Testis (tissue), 3 donors: ENCODE results near the gene GOSR1. TPM values are rescaled to one million over a fixed set of nuclear protein-coding genes. Genes with fewer than 3 reads are reported as not detected.
"Not testable (repeated sequence)": the region's sequence is repeated elsewhere in the genome, so short reads cannot be mapped to it uniquely, and the experiment has no call there.

ENCODE experiments used
- DNase-seq: peaks from one replicate; pipeline ENCODE4 v3.0.0-alpha.2; 2019
- H3K27ac ChIP-seq, 2 donors: fragments of 200-600 bp; sonication (generic); one replicate each; pipeline ENCODE4 v1.5.1; 2019
- H3K27me3 ChIP-seq: fragments of 200-600 bp; sonication (generic); one replicate; pipeline ENCODE4 v1.5.1; 2019
- H3K36me3 ChIP-seq: fragments of 200-600 bp; sonication (generic); one replicate; pipeline ENCODE4 v1.5.1; 2017; ENCODE audit warnings: low read depth; ENCODE audit errors: missing control alignments
- H3K4me1 ChIP-seq: fragments of 200-600 bp; sonication (generic); one replicate; pipeline ENCODE4 v1.5.1; 2019
- H3K4me3 ChIP-seq, 2 donors: fragments of 200-600 bp; sonication (generic); one replicate each; pipeline ENCODE4 v1.5.1; 2017 to 2019
- H3K9me3 ChIP-seq: fragments of 200-600 bp; sonication (generic); one replicate; pipeline ENCODE4 v1.5.1; 2017
- POLR2A ChIP-seq: fragments of 450-650 bp; IDR thresholded peaks from one replicate; pipeline ENCODE4 v1.6.1; 2017; ENCODE audit warnings: antibody characterized with exemption, mild to moderate bottlenecking, moderate library complexity
- WGBS, 2 donors: methylation state at CpG; one replicate each; pipeline ENCODE4 v1.1.5; 2018; 5-methylcytosine and 5-hydroxymethylcytosine counted together
- intact Hi-C: fragments of 100-400 bp; cut with DNase I; formaldehyde crosslinking; loops from one replicate; pipeline ENCODE4 v1.15.1; 2023; ENCODE audit warnings: low total_unique reads
- polyA plus RNA-seq: library from polyadenylated mRNA; stranded (reverse); fragments of 350-450 nt; fragmentation: Illumina TruSeq; extraction: RNeasy Lipid Tissue Mini Kit (QIAGEN cat#74804); gene quantifications from one replicate; pipeline ENCODE4 v1.2.3, GENCODE V29; 2014; ENCODE audit warnings: low read depth, low replicate concordance; ENCODE audit not compliant: insufficient read depth
- total RNA-seq, 2 donors: library from RNA; depleted of rRNA; stranded (reverse); fragments of >200 nt; gene quantifications; one replicate each; pipeline ENCODE4 v1.2.3, GENCODE V29; 2016
- TF ChIP-seq, protein P1 (sequence below), 3 experiments: fragments of 450-650 bp in 2 of 3; fragments of 200-600 bp in 1 of 3; sonication (generic) in 1 of 3; IDR thresholded peaks; one replicate each; pipeline ENCODE4 v1.5.1; 2016 to 2019; ENCODE audit warnings: antibody characterized with exemption in 3 of 3, mild to moderate bottlenecking in 2 of 3, moderate library complexity in 1 of 3

Gene GOSR1
- total and polyA plus RNA-seq, 3 donors from 2014 or later: 52.9 to 69.9 (median 61.7) TPM

DNA sequence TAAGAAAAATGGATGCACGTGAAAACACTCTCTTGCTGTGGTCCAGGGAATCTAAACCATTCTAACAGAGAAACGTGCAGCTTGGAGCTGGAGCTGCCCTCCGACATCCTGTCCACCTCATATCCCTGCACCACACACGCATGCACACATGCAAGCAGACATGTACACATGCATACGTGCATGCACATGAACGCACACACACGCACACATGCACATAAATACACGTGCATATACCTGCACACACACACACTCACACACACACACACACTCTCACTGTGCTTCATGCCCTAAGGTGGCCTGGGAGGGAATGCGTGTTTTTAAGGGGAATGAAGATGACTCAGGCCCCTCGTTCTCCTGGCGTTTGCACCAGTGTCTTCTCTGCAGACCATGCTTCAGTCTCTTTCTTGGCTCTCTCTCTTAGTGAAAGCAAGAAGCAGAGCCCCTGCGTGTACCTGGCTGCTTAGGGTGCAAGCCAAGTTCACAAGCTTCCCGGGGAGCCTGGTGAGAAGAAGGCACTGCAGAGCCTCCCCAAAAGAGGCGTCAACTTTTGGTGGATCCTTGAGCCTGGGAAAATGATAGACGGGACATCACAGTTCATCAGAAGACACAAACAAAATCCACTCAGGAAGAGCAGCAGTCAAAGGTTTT is 72.8 kb downstream of the GOSR1 start:
- Histone ChIP-seq H3K4me3 (no peak overlapping the region), H3K9me3 (no peaks in the 10 kb centered on the region), H3K4me1 (no peaks in the 10 kb centered on the region), H3K27me3 (no peaks in the 10 kb centered on the region), H3K36me3 (no peaks in the 10 kb centered on the region), H3K27ac (no peak overlapping the region)
- intact Hi-C loops: no loop called here
- no peak for DNase-seq
- TF ChIP-seq POLR2A: no peak
- TF ChIP-seq, protein P1, sequence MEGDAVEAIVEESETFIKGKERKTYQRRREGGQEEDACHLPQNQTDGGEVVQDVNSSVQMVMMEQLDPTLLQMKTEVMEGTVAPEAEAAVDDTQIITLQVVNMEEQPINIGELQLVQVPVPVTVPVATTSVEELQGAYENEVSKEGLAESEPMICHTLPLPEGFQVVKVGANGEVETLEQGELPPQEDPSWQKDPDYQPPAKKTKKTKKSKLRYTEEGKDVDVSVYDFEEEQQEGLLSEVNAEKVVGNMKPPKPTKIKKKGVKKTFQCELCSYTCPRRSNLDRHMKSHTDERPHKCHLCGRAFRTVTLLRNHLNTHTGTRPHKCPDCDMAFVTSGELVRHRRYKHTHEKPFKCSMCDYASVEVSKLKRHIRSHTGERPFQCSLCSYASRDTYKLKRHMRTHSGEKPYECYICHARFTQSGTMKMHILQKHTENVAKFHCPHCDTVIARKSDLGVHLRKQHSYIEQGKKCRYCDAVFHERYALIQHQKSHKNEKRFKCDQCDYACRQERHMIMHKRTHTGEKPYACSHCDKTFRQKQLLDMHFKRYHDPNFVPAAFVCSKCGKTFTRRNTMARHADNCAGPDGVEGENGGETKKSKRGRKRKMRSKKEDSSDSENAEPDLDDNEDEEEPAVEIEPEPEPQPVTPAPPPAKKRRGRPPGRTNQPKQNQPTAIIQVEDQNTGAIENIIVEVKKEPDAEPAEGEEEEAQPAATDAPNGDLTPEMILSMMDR (IDR thresholded peaks at IDR 0.05): no peak
- WGBS, 2 donors: 86 to 89% methylated on average over 15 of the region's 15 CpGs

DNA sequence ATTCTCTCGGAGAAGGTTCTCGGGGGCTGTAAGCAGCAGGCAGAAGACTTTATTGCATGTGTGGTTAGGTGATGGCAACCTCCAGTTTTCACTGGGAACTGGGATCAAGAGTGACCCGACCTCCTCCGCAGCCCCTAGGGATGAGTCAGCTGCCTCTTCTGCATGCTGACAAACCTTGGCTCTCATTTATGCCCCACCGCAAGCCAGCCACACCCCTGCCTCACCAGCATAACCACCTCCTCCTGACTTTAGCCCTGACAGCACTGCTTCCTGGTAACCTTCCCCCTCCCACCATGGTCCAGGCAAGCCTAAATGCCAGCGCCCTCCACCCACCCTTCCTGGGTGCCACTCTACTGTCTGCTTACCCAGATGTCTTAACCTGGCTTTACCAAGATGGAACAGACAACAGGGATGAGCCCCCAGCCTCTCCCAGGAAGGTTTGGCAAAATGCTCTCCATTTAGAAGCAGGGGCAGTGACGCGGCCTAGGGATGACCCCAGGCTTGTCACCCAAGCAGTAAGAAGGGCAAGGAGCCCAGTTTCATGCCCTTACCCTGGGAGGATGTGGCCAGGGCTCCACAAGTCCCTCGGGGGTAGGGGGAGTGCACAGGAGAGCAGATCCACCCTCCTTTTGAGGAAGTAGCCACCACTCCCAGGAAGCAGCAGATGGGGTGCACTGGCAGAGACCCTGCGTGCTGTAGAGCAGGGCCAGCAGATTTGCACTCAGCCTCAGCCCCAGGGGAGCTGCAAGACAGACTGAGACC is 73.5 kb downstream of the GOSR1 start:
- Histone ChIP-seq H3K27ac (no peak overlapping the region), H3K4me1 (no peaks in the 10 kb centered on the region), H3K9me3 (no peaks in the 10 kb centered on the region), H3K27me3 (no peaks in the 10 kb centered on the region), H3K36me3 (no peaks in the 10 kb centered on the region), H3K4me3 (no peak overlapping the region)
- no peak for DNase-seq
- intact Hi-C loops: no loop called here
- 81 to 83% methylated on average over 6 to 10 of the region's 10 CpGs for WGBS, 2 donors
- TF ChIP-seq POLR2A: no peak
- TF ChIP-seq, protein P1 (IDR thresholded peaks at IDR 0.05): no peak

DNA sequence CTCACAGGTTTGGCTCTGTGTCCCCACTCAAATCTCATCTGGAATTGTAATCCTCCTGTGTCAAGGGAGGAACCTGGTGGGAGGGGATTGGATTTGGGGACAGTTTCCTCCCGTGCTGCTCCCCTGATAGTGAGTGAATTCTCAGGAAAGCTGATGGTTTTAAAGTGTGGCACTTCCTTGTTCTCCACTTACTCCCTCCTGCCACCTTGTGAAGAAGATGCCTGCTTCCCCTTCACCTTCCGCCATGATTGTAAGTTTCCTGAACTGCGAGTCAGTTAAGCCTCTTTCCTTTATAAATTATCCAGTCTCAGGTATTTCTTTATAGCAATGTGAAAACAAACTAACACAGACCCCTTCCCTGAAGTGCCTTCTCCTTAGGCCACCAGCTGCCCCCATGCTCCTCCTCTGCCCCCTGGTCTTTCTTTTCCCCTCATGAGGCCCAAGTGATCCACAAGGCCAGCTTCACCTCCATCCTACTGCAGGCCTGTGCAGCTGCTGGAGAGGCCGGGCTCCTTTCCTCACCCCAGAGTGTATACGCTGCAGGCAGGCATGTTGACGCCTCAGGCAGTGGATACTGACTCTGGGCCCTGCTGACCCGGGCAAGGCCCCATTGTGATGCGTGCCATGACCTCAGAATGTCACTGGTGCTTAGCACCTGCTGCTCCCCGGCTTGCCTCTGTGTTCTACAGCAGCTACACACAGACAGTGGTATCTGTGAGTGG is 74.2 kb downstream of the GOSR1 start:
- not testable (repeated sequence) for H3K27ac ChIP-seq

DNA sequence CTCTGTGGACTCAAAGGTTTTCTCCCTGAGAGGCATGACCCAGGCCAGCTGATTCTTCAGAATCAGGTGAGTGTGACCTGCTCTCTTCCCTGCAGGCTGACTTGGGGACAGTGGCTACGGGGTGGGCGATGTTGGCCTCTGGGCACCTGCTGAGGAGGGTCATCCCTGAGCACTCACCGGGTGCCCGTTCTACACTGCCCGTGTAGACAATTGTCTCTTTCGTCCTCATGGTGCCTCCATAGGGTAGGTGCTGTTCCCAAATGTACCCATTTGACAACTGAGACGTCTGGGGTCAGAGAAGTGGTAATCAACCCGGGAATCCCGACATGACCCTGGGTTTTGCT is 74.8 kb downstream of the GOSR1 start:
- intact Hi-C loops: no loop called here
- 94 to 97% methylated on average over 5 to 9 of the region's 9 CpGs for WGBS, 2 donors
- Histone ChIP-seq H3K4me1 (no peaks in the 10 kb centered on the region), H3K4me3 (no peak overlapping the region), H3K27me3 (no peaks in the 10 kb centered on the region), H3K9me3 (no peaks in the 10 kb centered on the region), H3K36me3 (no peaks in the 10 kb centered on the region), H3K27ac (no peak overlapping the region)
- no peak for DNase-seq
- no peak for TF ChIP-seq POLR2A
- TF ChIP-seq, protein P1 (IDR thresholded peaks at IDR 0.05): no peak

More for the DNA sequence above, 74.2 kb downstream of the GOSR1 start:
- H3K27me3 ChIP-seq, H3K4me1 ChIP-seq, H3K4me3 ChIP-seq, intact Hi-C loops, H3K36me3 ChIP-seq, H3K9me3 ChIP-seq: not testable (repeated sequence)
- 82 to 88% methylated on average over 9 of the region's 9 CpGs for WGBS, 2 donors
- peak; percentile 22 for DNase-seq

DNA sequence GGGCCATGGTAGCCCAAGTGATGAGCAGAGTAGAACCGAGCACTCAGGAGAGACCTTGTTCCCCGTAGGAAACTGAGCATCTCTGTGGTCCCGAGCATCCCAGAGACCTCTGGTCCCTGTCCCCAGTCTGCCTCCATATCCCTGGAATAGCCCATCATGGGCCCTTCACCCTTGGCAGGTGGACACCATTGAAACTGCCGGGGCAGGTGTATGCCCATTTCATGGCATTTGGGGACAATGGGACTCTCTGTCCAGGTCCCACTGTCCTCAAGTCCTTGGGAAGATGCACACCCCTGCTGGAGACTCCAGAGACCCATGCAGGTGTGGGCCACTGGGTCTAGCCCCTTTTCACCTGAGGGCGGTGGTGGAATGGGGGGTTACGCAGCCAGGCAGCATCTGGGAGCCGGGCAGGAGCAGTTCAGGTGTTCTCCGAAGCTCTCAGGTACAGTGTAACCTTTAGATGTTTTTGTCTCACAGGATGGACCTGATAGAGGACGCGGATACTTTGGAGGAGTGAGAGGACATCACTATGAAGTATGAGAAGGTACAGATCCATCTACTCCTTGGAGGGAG is 75.9 kb downstream of the GOSR1 start:
- 95 to 98% methylated on average over 8 to 10 of the region's 10 CpGs for WGBS, 2 donors

DNA sequence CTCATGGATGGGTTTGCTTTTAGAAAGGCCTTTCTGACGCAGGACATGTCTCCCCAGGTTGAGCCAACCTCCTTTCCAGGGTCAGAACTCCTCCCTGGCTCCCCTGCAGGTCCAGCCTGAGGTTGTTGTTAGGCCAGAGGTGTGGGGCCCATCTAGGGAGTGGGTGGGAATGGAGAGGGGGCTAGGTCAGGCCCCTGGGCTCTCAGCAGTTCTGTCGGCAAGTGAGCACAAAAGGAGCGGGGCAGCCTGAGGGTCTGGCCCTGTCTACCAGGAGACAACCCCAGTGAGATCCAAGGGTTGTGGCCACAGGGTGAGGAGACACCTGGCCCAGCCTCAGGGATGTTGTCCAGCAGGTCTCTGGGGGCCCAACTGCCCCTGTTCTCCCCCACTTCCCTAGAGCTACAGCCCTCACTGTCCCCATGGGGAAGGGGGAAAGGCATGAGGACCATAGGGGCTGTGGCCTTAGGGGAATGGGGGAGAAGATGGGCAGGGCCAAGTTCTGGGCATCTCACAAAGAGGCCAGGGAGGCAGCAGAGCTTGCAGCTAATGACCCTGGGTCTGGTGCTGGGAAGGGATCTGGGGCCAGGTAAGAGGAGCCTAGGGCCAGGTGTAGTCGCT is 76.7 kb downstream of the GOSR1 start:
- DNase-seq, intact Hi-C loops: not testable (repeated sequence)
- 96 to 100% methylated on average over 3 to 4 of the region's 4 CpGs for whole genome bisulfite sequencing, 2 donors

More for the DNA sequence above, 75.9 kb downstream of the GOSR1 start:
- no peak for TF ChIP-seq POLR2A
- TF ChIP-seq, protein P1 (IDR thresholded peaks at IDR 0.05): no peak
- no peaks in the 10 kb centered on the region for H3K27me3 ChIP-seq
- intact Hi-C loops: no loop called here
- no peaks in the 10 kb centered on the region for H3K4me1 ChIP-seq
- H3K27ac ChIP-seq: no peak overlapping the region
- H3K9me3 ChIP-seq: no peaks in the 10 kb centered on the region
- H3K4me3 ChIP-seq: no peak overlapping the region
- DNase-seq: no peak
- no peaks in the 10 kb centered on the region for H3K36me3 ChIP-seq

More for the DNA sequence above, 76.7 kb downstream of the GOSR1 start:
- not testable (repeated sequence) for H3K36me3 ChIP-seq, H3K27me3 ChIP-seq, H3K9me3 ChIP-seq, H3K4me1 ChIP-seq, H3K27ac ChIP-seq, H3K4me3 ChIP-seq
